Ovary (tissue), 9 donors: ENCODE measurements around the gene CAMK2N1. TPM values are rescaled to one million over a fixed set of nuclear protein-coding genes. Genes with fewer than 3 reads are reported as not detected.

Experiments used
- DNase-seq, 5 donors: peaks; one replicate each; pipeline ENCODE4 v3.0.0-alpha.2; 2019 to 2020
- H3K27ac ChIP-seq, 2 donors: fragments of 200-600 bp; one replicate each; pipeline versions ENCODE4 v1.5.1 to v1.8.0; 2019 to 2022
- H3K27me3 ChIP-seq: fragments of 200-600 bp; one replicate; pipeline ENCODE4 v1.8.0; 2022
- H3K36me3 ChIP-seq: fragments of 200-600 bp; sonication (generic); one replicate; pipeline ENCODE4 v1.5.1; 2019
- H3K4me1 ChIP-seq: one replicate; pipeline ENCODE4 v1.8.1; 2013; ENCODE audit warnings: mild to moderate bottlenecking, moderate library complexity; ENCODE audit not compliant: insufficient read depth
- H3K4me3 ChIP-seq: fragments of 200-600 bp; sonication (generic); one replicate; pipeline ENCODE4 v1.5.1; 2017
- H3K9me3 ChIP-seq, 2 donors: fragments of 200-600 bp in 1 of 2; sonication (generic) in 1 of 2; one replicate each; pipeline versions ENCODE4 v1.5.1 to v1.8.1; 2013 to 2019; ENCODE audit warnings: mild to moderate bottlenecking in 1 of 2, moderate library complexity in 1 of 2
- CTCF ChIP-seq, 3 donors: fragments of 450-650 bp in 2 of 3; fragments of 200-600 bp in 1 of 3; IDR thresholded peaks; one replicate each; pipeline versions ENCODE4 v1.5.1 to v1.8.0; 2016 to 2022; ENCODE audit warnings: antibody characterized with exemption in 3 of 3, mild to moderate bottlenecking in 1 of 3
- EP300 ChIP-seq: sonication (generic); formaldehyde crosslinking; IDR thresholded peaks from one replicate; pipeline ENCODE4 v1.6.1; 2017; ENCODE audit warnings: antibody characterized with exemption
- POLR2A ChIP-seq: fragments of 450-650 bp; IDR thresholded peaks from one replicate; pipeline ENCODE4 v1.6.1; 2017; ENCODE audit warnings: antibody characterized with exemption, mild to moderate bottlenecking, moderate library complexity
- WGBS, 3 donors: extraction: QIAGEN DNeasy Blood & Tissue Kit in 1 of 3; methylation state at CpG; one replicate each; pipeline versions ENCODE4 v1.1.5 to v1.1.7; 2013 to 2017; 5-methylcytosine and 5-hydroxymethylcytosine counted together
- intact Hi-C, 4 donors: fragments of 100-400 bp; cut with DNase I; formaldehyde crosslinking; loops; one replicate each; pipeline versions ENCODE4 v1.11.0 to v1.15.1; 2022 to 2023
- polyA plus RNA-seq, 2 donors: library from polyadenylated mRNA; stranded (reverse); fragments of 200-250 nt in 1 of 2; fragments of 350-450 nt in 1 of 2; fragmentation: Illumina TruSeq in 1 of 2; extraction: RNeasy Lipid Tissue Mini Kit (QIAGEN cat#74804) in 1 of 2; gene quantifications; one replicate each; pipeline ENCODE4 v1.2.3, GENCODE V29; 2013 to 2014
- total RNA-seq, 7 donors: library from RNA; depleted of rRNA in 2 of 7; stranded (reverse); fragments of >200 nt in 2 of 7; fragmentation: NEBNext Ultra II Directional in 3 of 7; extraction: Animal tissue kit (Norgen Biotek cat#: 25700) in 3 of 7; gene quantifications; one replicate each; pipeline versions ENCODE4 v1.1.0 to v1.2.4, GENCODE V29; 2016 to 2023
- donor health status: DM: no; HTN: no; CAD: no; lungs with moderate emphysema.
- donor health status: DM: no; HTN: no; CAD: no.
- donor health status: Bipolar disorder and iron deficiency.
- donor health status: DM: yes; HTN: yes; CAD: no.
- donor health status: DM: no; HTN: no; CAD: no.
- donor health status: DM: yes; HTN: yes; CAD: no.

Gene CAMK2N1
- total and polyA plus RNA-seq, 9 donors = 11.3 to 95.9 (median 35.2) TPM

GRCh38 chr1:20491866-20492265, 5.9 kb upstream of the CAMK2N1 start:
- intact Hi-C loops = loop anchor here (5.0 to 10.0 kb wide), 7 partner anchors 117 to 577 kb away; partner anchors contain the start of gene PLA2G2E (in 1 of the 4)
- H3K27me3 ChIP-seq = no peaks in the 10 kb centered on the region
- 64 to 76% (median 73%) methylated on average over 7 of the region's 7 CpGs for WGBS, 3 donors
- no peaks in the 10 kb centered on the region for H3K36me3 ChIP-seq
- no peak overlapping the region for H3K27ac ChIP-seq
- H3K4me1 ChIP-seq = peaks cover 2% of the 10 kb centered on the region
- no peak for DNase-seq
- TF ChIP-seq EP300 (no peak), POLR2A (no peak), CTCF (IDR thresholded peaks at IDR 0.05) (no peak)
- no peaks in the 10 kb centered on the region for H3K9me3 ChIP-seq
- H3K4me3 ChIP-seq = no peak overlapping the region

GRCh38 chr1:20491178-20491577, 5.2 kb upstream of the CAMK2N1 start:
- TF ChIP-seq CTCF (IDR thresholded peaks at IDR 0.05) (no peak), POLR2A (no peak), EP300 (no peak)
- H3K27me3 ChIP-seq = no peaks in the 10 kb centered on the region
- H3K9me3 ChIP-seq = no peaks in the 10 kb centered on the region
- H3K36me3 ChIP-seq = no peaks in the 10 kb centered on the region
- H3K27ac ChIP-seq = no peak overlapping the region
- WGBS, 3 donors = 67 to 79% (median 68%) methylated on average over 6 of the region's 6 CpGs
- intact Hi-C loops = loop anchor here (5.0 to 10.0 kb wide), 7 partner anchors 116 to 576 kb away; partner anchors contain the start of gene PLA2G2E (in 1 of the 4)
- peak in 1 of 5 donors; percentile 12 for DNase-seq
- H3K4me1 ChIP-seq = peaks cover 6% of the 10 kb centered on the region
- H3K4me3 ChIP-seq = no peak overlapping the region

GRCh38 chr1:20487236-20487590, 1.2 kb upstream of the CAMK2N1 start:
- 10 to 23% (median 21%) methylated on average over 4 of the region's 4 CpGs for WGBS, 3 donors
- Histone ChIP-seq H3K27me3 (no peaks in the 10 kb centered on the region), H3K36me3 (no peaks in the 10 kb centered on the region), H3K4me3 (peak overlapping the region; percentile 81), H3K27ac (peak overlapping the region in 1 of 2 donors; percentile 83), H3K4me1 (peaks cover 11% of the 10 kb centered on the region), H3K9me3 (no peaks in the 10 kb centered on the region)
- DNase-seq = no peak
- no peak for TF ChIP-seq EP300
- no peak for TF ChIP-seq CTCF (IDR thresholded peaks at IDR 0.05)
- TF ChIP-seq POLR2A = no peak
- intact Hi-C loops = no loop called here

- peak; percentile 91 to 95 (median 92) for DNase-seq
These were observed 636 bp upstream of the CAMK2N1 start for GRCh38 chr1:20486457-20487235.

More at GRCh38 chr1:20486457-20487235, 636 bp upstream of the CAMK2N1 start:
- Histone ChIP-seq H3K27me3 (no peaks in the 10 kb centered on the region), H3K36me3 (no peaks in the 10 kb centered on the region), H3K9me3 (no peaks in the 10 kb centered on the region), H3K27ac (peak overlapping the region; percentile 83 to 88), H3K4me3 (peak overlapping the region; percentile 81), H3K4me1 (peaks cover 11% of the 10 kb centered on the region)
- no peak for TF ChIP-seq EP300
- peak; percentile 77 for TF ChIP-seq POLR2A
- TF ChIP-seq CTCF (IDR thresholded peaks at IDR 0.05) = no peak
- intact Hi-C loops = no loop called here
- 1 to 2% (median 2%) methylated on average over 40 to 51 of the region's 51 CpGs for WGBS, 3 donors
